ENCODE data around the gene FOXK1.

The FOXK1 gene

DNA sequence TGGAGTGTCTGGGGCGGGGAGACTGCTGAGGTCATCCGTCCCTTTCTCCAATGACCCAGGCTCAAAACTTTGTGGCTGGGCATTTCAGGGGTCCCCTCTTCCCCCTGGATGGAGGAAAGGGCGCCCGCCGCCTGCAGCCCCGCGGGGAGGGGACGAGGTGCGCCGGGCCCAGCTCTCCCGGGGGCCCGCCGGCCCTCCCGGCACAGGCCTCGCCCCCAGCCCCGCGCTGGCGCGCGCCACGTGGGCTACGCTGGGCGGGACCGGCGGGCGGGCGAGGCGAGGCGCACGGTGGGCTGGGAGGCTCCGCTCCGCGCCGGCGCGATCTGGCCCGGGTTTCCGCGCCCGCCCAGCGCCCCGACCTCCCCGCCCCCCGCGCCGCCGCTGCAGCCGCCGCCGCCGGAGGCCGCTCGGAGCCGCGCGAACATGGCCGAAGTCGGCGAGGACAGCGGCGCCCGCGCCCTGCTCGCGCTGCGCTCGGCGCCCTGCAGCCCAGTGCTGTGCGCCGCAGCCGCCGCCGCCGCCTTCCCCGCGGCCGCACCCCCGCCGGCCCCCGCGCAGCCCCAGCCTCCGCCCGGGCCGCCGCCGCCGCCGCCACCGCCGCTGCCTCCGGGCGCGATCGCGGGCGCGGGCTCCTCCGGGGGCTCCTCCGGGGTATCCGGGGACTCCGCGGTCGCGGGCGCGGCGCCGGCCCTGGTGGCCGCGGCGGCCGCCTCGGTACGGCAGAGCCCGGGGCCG, at the start of gene FOXK1:
FOXK1 (plus strand) TSS at position 410 of the 735 bp plus-strand sequence; CDS start at position 424, 14 bp downstream.
- Histone ChIP-seq H3K4me1 (ENCODE audit: insufficient read depth, poor library complexity, severe bottlenecking) (peaks cover 9% of the 10 kb centered on the region), H3K27me3 (ENCODE audit: insufficient read depth, poor library complexity, severe bottlenecking) (no peaks in the 10 kb centered on the region), H3K27ac (ENCODE audit: poor library complexity, severe bottlenecking) (peak within 1 kb of the TSS; percentile 99), H3K4me3 (ENCODE audit: severe bottlenecking) (peak within 1 kb of the TSS; percentile 97), H3K36me3 (ENCODE audit: low read depth) (peaks cover 15% of the 10 kb centered on the region), H3K9me3 (ENCODE audit: severe bottlenecking) (no peaks in the 10 kb centered on the region)
- DNase-seq (ENCODE audit: low spot score) (no peak), ATAC-seq (ENCODE audit: low read depth) (peak; percentile 47)
- TF ChIP-seq, protein P1, sequence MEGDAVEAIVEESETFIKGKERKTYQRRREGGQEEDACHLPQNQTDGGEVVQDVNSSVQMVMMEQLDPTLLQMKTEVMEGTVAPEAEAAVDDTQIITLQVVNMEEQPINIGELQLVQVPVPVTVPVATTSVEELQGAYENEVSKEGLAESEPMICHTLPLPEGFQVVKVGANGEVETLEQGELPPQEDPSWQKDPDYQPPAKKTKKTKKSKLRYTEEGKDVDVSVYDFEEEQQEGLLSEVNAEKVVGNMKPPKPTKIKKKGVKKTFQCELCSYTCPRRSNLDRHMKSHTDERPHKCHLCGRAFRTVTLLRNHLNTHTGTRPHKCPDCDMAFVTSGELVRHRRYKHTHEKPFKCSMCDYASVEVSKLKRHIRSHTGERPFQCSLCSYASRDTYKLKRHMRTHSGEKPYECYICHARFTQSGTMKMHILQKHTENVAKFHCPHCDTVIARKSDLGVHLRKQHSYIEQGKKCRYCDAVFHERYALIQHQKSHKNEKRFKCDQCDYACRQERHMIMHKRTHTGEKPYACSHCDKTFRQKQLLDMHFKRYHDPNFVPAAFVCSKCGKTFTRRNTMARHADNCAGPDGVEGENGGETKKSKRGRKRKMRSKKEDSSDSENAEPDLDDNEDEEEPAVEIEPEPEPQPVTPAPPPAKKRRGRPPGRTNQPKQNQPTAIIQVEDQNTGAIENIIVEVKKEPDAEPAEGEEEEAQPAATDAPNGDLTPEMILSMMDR (IDR thresholded peaks at IDR 0.05; ENCODE audit: poor library complexity, severe bottlenecking), result no peak

DNA sequence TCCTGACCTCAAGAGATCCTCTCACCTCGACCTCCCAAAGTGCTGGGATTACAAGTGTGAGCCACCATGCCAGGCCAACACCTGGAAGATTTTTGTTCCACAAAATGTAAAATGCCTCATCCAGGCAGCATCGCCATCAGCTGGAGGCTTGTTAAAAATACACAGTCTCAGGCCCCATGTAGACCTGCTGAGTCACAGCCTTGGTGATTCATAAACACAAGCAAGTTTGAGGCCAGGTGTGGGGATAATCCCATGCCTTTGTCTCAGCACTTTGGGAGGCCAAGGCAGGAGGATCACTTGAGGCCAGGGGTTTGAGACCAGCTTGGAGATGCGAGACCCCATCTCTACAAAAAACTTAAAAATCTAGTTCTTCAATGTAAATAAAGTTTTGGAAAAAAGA, 49.1 kb upstream of the FOXK1 start:
- H3K27me3 ChIP-seq (ENCODE audit: insufficient read depth, poor library complexity, severe bottlenecking), result no peaks in the 10 kb centered on the region
- no peak overlapping the region for H3K27ac ChIP-seq (ENCODE audit: poor library complexity, severe bottlenecking)
- DNase-seq (ENCODE audit: low spot score) (no peak), ATAC-seq (ENCODE audit: low read depth) (no peak)
- TF ChIP-seq, protein P1 (IDR thresholded peaks at IDR 0.05; ENCODE audit: poor library complexity, severe bottlenecking), result no peak
- no peaks in the 10 kb centered on the region for H3K36me3 ChIP-seq (ENCODE audit: low read depth)
- H3K4me3 ChIP-seq (ENCODE audit: severe bottlenecking), result no peak overlapping the region
- H3K4me1 ChIP-seq (ENCODE audit: insufficient read depth, poor library complexity, severe bottlenecking), result no peaks in the 10 kb centered on the region
- no peaks in the 10 kb centered on the region for H3K9me3 ChIP-seq (ENCODE audit: severe bottlenecking)

DNA sequence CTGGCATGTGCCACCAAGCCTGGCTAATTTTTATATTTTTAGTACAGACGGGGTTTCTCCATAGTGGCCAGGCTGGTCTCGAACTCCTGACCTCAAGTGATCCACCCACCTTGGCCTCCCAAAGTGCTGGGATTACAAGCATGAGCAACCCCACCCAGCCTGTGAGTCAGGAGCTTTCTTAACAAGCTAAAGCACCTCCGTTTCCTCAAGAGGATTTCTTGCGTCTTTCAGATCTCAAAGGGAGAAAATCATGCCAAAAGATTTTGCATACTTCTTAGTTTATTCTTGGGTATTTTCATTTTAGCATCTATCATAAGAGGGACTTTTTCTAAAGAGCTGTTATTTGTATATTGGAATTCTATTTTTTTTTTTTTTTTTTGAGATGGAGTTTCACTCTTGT, 47.9 kb upstream of the FOXK1 start:
- no peaks in the 10 kb centered on the region for H3K27me3 ChIP-seq (ENCODE audit: insufficient read depth, poor library complexity, severe bottlenecking)
- TF ChIP-seq, protein P1 (IDR thresholded peaks at IDR 0.05; ENCODE audit: poor library complexity, severe bottlenecking), result no peak
- DNase-seq (ENCODE audit: low spot score), result no peak

DNA sequence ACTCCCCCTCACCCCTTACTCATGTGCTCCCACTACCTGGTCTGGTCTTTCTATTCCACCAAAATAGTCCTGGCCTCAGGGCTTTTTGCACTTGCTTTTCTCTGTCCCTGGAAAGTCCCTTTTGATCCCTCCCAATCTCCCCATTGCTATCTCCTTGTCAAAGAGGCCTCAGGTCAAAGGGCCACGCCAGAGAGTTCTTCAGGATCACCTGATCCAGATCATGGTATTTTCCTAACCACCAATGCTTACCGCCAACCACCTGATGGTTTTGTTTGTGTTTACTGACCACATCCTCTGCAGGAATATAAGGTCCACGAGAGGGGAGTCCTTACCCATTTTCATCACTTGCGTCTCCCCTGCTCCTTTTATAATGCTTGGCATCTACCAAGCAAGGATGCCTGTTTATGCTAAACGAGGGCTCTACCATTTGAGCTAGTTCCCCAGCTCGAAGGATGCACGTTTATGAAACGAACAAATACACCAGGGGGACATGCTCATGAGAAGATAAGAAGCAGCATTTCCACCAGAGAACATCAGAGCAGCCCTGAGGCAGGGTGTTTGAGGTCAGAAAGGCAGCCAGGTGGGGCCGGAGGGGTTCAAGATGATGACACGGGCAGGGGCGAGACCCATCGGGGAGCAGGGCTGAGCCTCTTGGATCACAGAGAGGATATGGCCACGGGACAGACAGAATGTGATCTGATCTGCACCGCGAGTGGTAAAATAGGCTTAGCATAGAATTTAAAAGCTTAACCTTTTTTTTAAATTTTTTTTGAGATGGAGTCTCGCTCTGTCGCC, 43.1 kb upstream of the FOXK1 start:
- Histone ChIP-seq H3K9me3 (ENCODE audit: severe bottlenecking) (no peaks in the 10 kb centered on the region), H3K27ac (ENCODE audit: poor library complexity, severe bottlenecking) (no peak overlapping the region), H3K36me3 (ENCODE audit: low read depth) (no peaks in the 10 kb centered on the region), H3K27me3 (ENCODE audit: insufficient read depth, poor library complexity, severe bottlenecking) (no peaks in the 10 kb centered on the region), H3K4me1 (ENCODE audit: insufficient read depth, poor library complexity, severe bottlenecking) (no peaks in the 10 kb centered on the region), H3K4me3 (ENCODE audit: severe bottlenecking) (no peak overlapping the region)
- TF ChIP-seq, protein P1 (IDR thresholded peaks at IDR 0.05; ENCODE audit: poor library complexity, severe bottlenecking), result no peak
- DNase-seq (ENCODE audit: low spot score) (no peak), ATAC-seq (ENCODE audit: low read depth) (no peak)

More for the DNA sequence above, 47.9 kb upstream of the FOXK1 start:
- no peaks in the 10 kb centered on the region for H3K36me3 ChIP-seq (ENCODE audit: low read depth)
- H3K4me3 ChIP-seq (ENCODE audit: severe bottlenecking), result no peak overlapping the region
- no peaks in the 10 kb centered on the region for H3K4me1 ChIP-seq (ENCODE audit: insufficient read depth, poor library complexity, severe bottlenecking)
- H3K9me3 ChIP-seq (ENCODE audit: severe bottlenecking), result no peaks in the 10 kb centered on the region
- H3K27ac ChIP-seq (ENCODE audit: poor library complexity, severe bottlenecking), result no peak overlapping the region
- ATAC-seq (ENCODE audit: low read depth), result no peak
